ENCODE measurements around the gene SLC6A6. TPM values are rescaled to one million over a fixed set of nuclear protein-coding genes. Genes with fewer than 3 reads are reported as not detected.

SLC6A6 gene
- total and polyA plus RNA-seq, 2 experiments from 2014 or later = 27.5 to 150 TPM

DNA sequence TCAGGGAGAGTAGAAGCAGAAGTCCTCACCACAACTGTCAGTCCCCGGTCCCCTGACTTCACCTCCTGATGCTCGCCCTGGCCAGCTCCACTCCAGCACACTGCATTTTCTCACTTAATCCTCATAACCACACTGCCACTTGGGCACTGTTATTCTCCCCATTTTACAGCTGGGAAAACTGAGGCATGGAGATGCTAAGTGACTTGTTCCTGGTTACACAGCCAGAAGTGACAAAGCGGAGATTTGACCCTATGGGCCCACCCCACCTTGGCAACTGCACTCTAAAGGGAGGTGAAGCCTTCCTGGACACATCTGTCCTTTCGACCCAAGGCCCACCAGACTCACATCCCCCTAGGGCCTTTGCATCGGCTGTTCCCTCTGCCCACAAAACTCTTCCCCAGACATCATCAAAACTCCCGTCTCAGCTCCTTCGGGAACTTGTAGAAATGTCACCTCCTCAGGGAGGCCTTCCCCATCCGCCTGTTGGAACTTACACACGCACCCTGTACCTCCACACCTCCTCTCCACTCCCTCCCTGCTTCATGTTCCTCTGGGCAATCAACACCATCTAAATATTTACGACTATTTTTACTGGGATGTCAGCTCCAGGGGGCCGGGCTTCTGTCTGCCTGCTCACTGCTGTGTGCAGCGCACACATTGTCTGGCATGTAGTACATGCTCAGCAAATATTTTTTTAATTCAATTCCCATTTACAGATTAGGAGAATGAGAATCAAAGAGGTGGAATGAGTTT, 134.6 kb downstream of the SLC6A6 start:
- no peak overlapping the region for H2AFZ ChIP-seq
- H3K4me1 Mint-ChIP-seq = peaks cover 53% of the 10 kb centered on the region
- H4K20me1 ChIP-seq (replicated peaks; ENCODE audit: insufficient read depth) = no peaks in the 10 kb centered on the region

GRCh38 chr3:14537590-14538450, 135.4 kb downstream of the SLC6A6 start:
- Histone ChIP-seq H3K4me3 (no peak overlapping the region), H3K27ac (ENCODE audit: low read depth) (no peak overlapping the region), H3F3A (replicated peaks; ENCODE audit: low read depth) (peaks cover 15% of the 10 kb centered on the region; the same call in 1 of the 2 replicates), H3K27me3 (ENCODE audit: insufficient read depth) (no peaks in the 10 kb centered on the region), H3K4me2 (no peak overlapping the region), H2AFZ (no peak overlapping the region), H3K4me1 (ENCODE audit: insufficient read depth) (peaks cover 35% of the 10 kb centered on the region), H3K36me3 (ENCODE audit: insufficient read depth) (no peaks in the 10 kb centered on the region), H3K79me2 (replicated peaks; ENCODE audit: insufficient read depth) (no peaks in the 10 kb centered on the region), H3K9me2 (ENCODE audit: insufficient read depth) (no peaks in the 10 kb centered on the region), H4K20me1 (replicated peaks; ENCODE audit: insufficient read depth) (no peaks in the 10 kb centered on the region)
- no peak overlapping the region for H3K4me3 Mint-ChIP-seq
- H3K27me3 Mint-ChIP-seq (ENCODE audit: insufficient read depth, low read depth, poor library complexity) = peaks cover 9% of the 10 kb centered on the region
- peaks cover 50% of the 10 kb centered on the region for H3K4me1 Mint-ChIP-seq
- TF ChIP-seq EZH2phosphoT487 (IDR thresholded peaks at IDR 0.05; ENCODE audit: unreplicated experiment) = no peak
- TF ChIP-seq STAT1 (IDR thresholded peaks at IDR 0.05; ENCODE audit: unreplicated experiment) = no peak
- TF ChIP-seq ETS1 (IDR thresholded peaks at IDR 0.05) = no peak
- no peaks in the 10 kb centered on the region; the same call in 2 of the 3 replicates for H3K36me3 Mint-ChIP-seq (ENCODE audit: low read depth)
- no peak for DNase-seq (ENCODE audit: low spot score)
- no peak for ATAC-seq
- no peaks in the 10 kb centered on the region for H3K9me3 Mint-ChIP-seq
- no peak overlapping the region for H3K27ac Mint-ChIP-seq

More for the DNA sequence above, 134.6 kb downstream of the SLC6A6 start:
- H3K36me3 Mint-ChIP-seq (ENCODE audit: low read depth) = no peaks in the 10 kb centered on the region; the same call in 2 of the 3 replicates
- Histone ChIP-seq H3K36me3 (ENCODE audit: insufficient read depth) (no peaks in the 10 kb centered on the region), H3K4me1 (ENCODE audit: insufficient read depth) (peaks cover 41% of the 10 kb centered on the region), H3K4me2 (no peak overlapping the region), H3K27ac (ENCODE audit: low read depth) (no peak overlapping the region), H3K4me3 (no peak overlapping the region), H3K79me2 (replicated peaks; ENCODE audit: insufficient read depth) (no peaks in the 10 kb centered on the region), H3K9me2 (ENCODE audit: insufficient read depth) (no peaks in the 10 kb centered on the region), H3K27me3 (ENCODE audit: insufficient read depth) (no peaks in the 10 kb centered on the region), H3F3A (replicated peaks; ENCODE audit: low read depth) (peaks cover 15% of the 10 kb centered on the region; the same call in 1 of the 2 replicates)
- no peak for TF ChIP-seq ZNF331 (CRISPR knock-in tag; IDR thresholded peaks at IDR 0.05; ENCODE audit: low read depth)
- no peak for TF ChIP-seq CREB1 (CRISPR knock-in tag; IDR thresholded peaks at IDR 0.05; ENCODE audit: low read depth)
- TF ChIP-seq EZH2phosphoT487 (IDR thresholded peaks at IDR 0.05; ENCODE audit: unreplicated experiment) = no peak
- TF ChIP-seq JUNB (IDR thresholded peaks at IDR 0.05; ENCODE audit: unreplicated experiment) = no peak
- no peak for TF ChIP-seq ZNF114 (CRISPR knock-in tag; IDR thresholded peaks at IDR 0.05)
- TF ChIP-seq, protein P1, sequence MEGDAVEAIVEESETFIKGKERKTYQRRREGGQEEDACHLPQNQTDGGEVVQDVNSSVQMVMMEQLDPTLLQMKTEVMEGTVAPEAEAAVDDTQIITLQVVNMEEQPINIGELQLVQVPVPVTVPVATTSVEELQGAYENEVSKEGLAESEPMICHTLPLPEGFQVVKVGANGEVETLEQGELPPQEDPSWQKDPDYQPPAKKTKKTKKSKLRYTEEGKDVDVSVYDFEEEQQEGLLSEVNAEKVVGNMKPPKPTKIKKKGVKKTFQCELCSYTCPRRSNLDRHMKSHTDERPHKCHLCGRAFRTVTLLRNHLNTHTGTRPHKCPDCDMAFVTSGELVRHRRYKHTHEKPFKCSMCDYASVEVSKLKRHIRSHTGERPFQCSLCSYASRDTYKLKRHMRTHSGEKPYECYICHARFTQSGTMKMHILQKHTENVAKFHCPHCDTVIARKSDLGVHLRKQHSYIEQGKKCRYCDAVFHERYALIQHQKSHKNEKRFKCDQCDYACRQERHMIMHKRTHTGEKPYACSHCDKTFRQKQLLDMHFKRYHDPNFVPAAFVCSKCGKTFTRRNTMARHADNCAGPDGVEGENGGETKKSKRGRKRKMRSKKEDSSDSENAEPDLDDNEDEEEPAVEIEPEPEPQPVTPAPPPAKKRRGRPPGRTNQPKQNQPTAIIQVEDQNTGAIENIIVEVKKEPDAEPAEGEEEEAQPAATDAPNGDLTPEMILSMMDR (conservative IDR thresholded peaks at IDR 0.05; ENCODE audit: low read depth in 2 of 2) = no peak
- no peaks in the 10 kb centered on the region for H3K9me3 Mint-ChIP-seq
- H3K4me3 Mint-ChIP-seq = no peak overlapping the region
- peaks cover 9% of the 10 kb centered on the region for H3K27me3 Mint-ChIP-seq (ENCODE audit: insufficient read depth, low read depth, poor library complexity)
- DNase-seq (ENCODE audit: low spot score) = no peak
- ATAC-seq = no peak
- 0 out of 2 replicates have a peak overlapping the region, but pooled peaks have one; percentile 38 for H3K27ac Mint-ChIP-seq

All from GM23338 (cell line).